Measurements from ENCODE around the gene TSHZ2. TPM values are rescaled to one million over a fixed set of nuclear protein-coding genes. Genes with fewer than 3 reads are reported as not detected.

TSHZ2 gene
- total and polyA plus RNA-seq, 5 donors from 2014 or later, result 1.00 to 41.7 (median 2.1) TPM

- H3K4me1 ChIP-seq (ENCODE audit: control insufficient read depth, insufficient read depth, low read length, poor library complexity, severe bottlenecking), result no peaks in the 10 kb centered on the region
- H3K36me3 ChIP-seq (ENCODE audit: control insufficient read depth, insufficient read depth, low read length), result no peaks in the 10 kb centered on the region
- H3K9me3 Mint-ChIP-seq, result peaks cover 0 to 1% (median 0%) of the 10 kb centered on the region in 7 donors
- H3K36me3 Mint-ChIP-seq, result peaks cover 3% of the 10 kb centered on the region
- H3K27me3 ChIP-seq (ENCODE audit: control insufficient read depth, insufficient read depth, low read length), result no peaks in the 10 kb centered on the region
- no peak overlapping the region for H3K4me3 ChIP-seq (ENCODE audit: low read depth, low read length)
- H3K4me1 Mint-ChIP-seq, result no peaks in the 10 kb centered on the region
- ATAC-seq (ENCODE audit: low read depth in 2 of 2), result no peak
- H3K27ac Mint-ChIP-seq, result no peak overlapping the region
- no peaks in the 10 kb centered on the region for H3K27me3 Mint-ChIP-seq
- H3K4me3 Mint-ChIP-seq, result no peak overlapping the region
- DNase-seq, result no peak
- H3K9me3 ChIP-seq (ENCODE audit: control insufficient read depth in 2 of 2, low read length in 2 of 2), result no peaks in the 10 kb centered on the region
- H3K27ac ChIP-seq (ENCODE audit: insufficient read depth, low read length, poor library complexity, severe bottlenecking), result no peak overlapping the region
Measured at GRCh38 chr20:53307964-53308597, 335.9 kb downstream of the TSHZ2 start.

- no peak for ATAC-seq (ENCODE audit: low read depth in 2 of 2)
- H3K27ac Mint-ChIP-seq, result no peak overlapping the region
- Histone ChIP-seq H3K36me3 (ENCODE audit: control insufficient read depth, insufficient read depth, low read length) (no peaks in the 10 kb centered on the region), H3K4me1 (ENCODE audit: control insufficient read depth, insufficient read depth, low read length, poor library complexity, severe bottlenecking) (no peaks in the 10 kb centered on the region), H3K9me3 (ENCODE audit: control insufficient read depth in 2 of 2, low read length in 2 of 2) (no peaks in the 10 kb centered on the region), H3K4me3 (ENCODE audit: low read depth, low read length) (no peak overlapping the region), H3K27me3 (ENCODE audit: control insufficient read depth, insufficient read depth, low read length) (no peaks in the 10 kb centered on the region), H3K27ac (ENCODE audit: insufficient read depth, low read length, poor library complexity, severe bottlenecking) (no peak overlapping the region)
- no peak for DNase-seq
- H3K27me3 Mint-ChIP-seq, result no peaks in the 10 kb centered on the region
- H3K4me3 Mint-ChIP-seq, result no peak overlapping the region
- peaks cover 3% of the 10 kb centered on the region for H3K36me3 Mint-ChIP-seq
- H3K4me1 Mint-ChIP-seq, result no peaks in the 10 kb centered on the region
- peaks cover 0 to 2% (median 0%) of the 10 kb centered on the region in 7 donors for H3K9me3 Mint-ChIP-seq
Measured at GRCh38 chr20:53309515-53309914, 337.4 kb downstream of the TSHZ2 start.

- H3K9me3 Mint-ChIP-seq, result peaks cover 0 to 5% (median 1%) of the 10 kb centered on the region in 7 donors
- H3K9me3 ChIP-seq (ENCODE audit: control insufficient read depth in 2 of 2, low read length in 2 of 2), result no peaks in the 10 kb centered on the region
- H3K4me1 Mint-ChIP-seq, result peaks cover 0 to 3% (median 0%) of the 10 kb centered on the region in 4 donors
- no peak overlapping the region for H3K27ac ChIP-seq (ENCODE audit: insufficient read depth, low read length, poor library complexity, severe bottlenecking)
- H3K36me3 ChIP-seq (ENCODE audit: control insufficient read depth, insufficient read depth, low read length), result no peaks in the 10 kb centered on the region
- H3K27me3 ChIP-seq (ENCODE audit: control insufficient read depth, insufficient read depth, low read length), result no peaks in the 10 kb centered on the region
- H3K4me1 ChIP-seq (ENCODE audit: control insufficient read depth, insufficient read depth, low read length, poor library complexity, severe bottlenecking), result no peaks in the 10 kb centered on the region
- no peak overlapping the region for H3K27ac Mint-ChIP-seq
- H3K27me3 Mint-ChIP-seq, result no peaks in the 10 kb centered on the region
- H3K4me3 ChIP-seq (ENCODE audit: low read depth, low read length), result no peak overlapping the region
- no peak for ATAC-seq (ENCODE audit: low read depth in 2 of 2)
- H3K36me3 Mint-ChIP-seq, result peaks cover 6% of the 10 kb centered on the region
- DNase-seq, result no peak
- H3K4me3 Mint-ChIP-seq, result no peak overlapping the region
Measured at GRCh38 chr20:53312957-53313356, 340.8 kb downstream of the TSHZ2 start.

GRCh38 chr20:53316206-53316937, 344.2 kb downstream of the TSHZ2 start:
- Mint-ChIP-seq H3K4me3 (no peak overlapping the region), H3K4me1 (peaks cover 0 to 3% (median 0%) of the 10 kb centered on the region in 4 donors), H3K9me3 (peaks cover 0 to 6% (median 0%) of the 10 kb centered on the region in 7 donors), H3K27ac (no peak overlapping the region), H3K36me3 (peaks cover 8% of the 10 kb centered on the region), H3K27me3 (no peaks in the 10 kb centered on the region)
- no peaks in the 10 kb centered on the region for H3K4me1 ChIP-seq (ENCODE audit: control insufficient read depth, insufficient read depth, low read length, poor library complexity, severe bottlenecking)
- no peaks in the 10 kb centered on the region for H3K9me3 ChIP-seq (ENCODE audit: control insufficient read depth in 2 of 2, low read length in 2 of 2)
- no peak for DNase-seq
- H3K27ac ChIP-seq (ENCODE audit: insufficient read depth, low read length, poor library complexity, severe bottlenecking), result no peak overlapping the region
- no peak overlapping the region for H3K4me3 ChIP-seq (ENCODE audit: low read depth, low read length)
- no peak for ATAC-seq (ENCODE audit: low read depth in 2 of 2)
- no peaks in the 10 kb centered on the region for H3K36me3 ChIP-seq (ENCODE audit: control insufficient read depth, insufficient read depth, low read length)
- H3K27me3 ChIP-seq (ENCODE audit: control insufficient read depth, insufficient read depth, low read length), result no peaks in the 10 kb centered on the region

- peaks cover 8% of the 10 kb centered on the region for H3K36me3 Mint-ChIP-seq
Measured at GRCh38 chr20:53319200-53319599, 347.0 kb downstream of the TSHZ2 start.

GRCh38 chr20:53319716-53320115, 347.6 kb downstream of the TSHZ2 start:
- Histone ChIP-seq H3K27ac (ENCODE audit: insufficient read depth, low read length, poor library complexity, severe bottlenecking) (no peak overlapping the region), H3K4me3 (ENCODE audit: low read depth, low read length) (no peak overlapping the region), H3K36me3 (ENCODE audit: control insufficient read depth, insufficient read depth, low read length) (no peaks in the 10 kb centered on the region), H3K27me3 (ENCODE audit: control insufficient read depth, insufficient read depth, low read length) (no peaks in the 10 kb centered on the region), H3K4me1 (ENCODE audit: control insufficient read depth, insufficient read depth, low read length, poor library complexity, severe bottlenecking) (no peaks in the 10 kb centered on the region), H3K9me3 (ENCODE audit: control insufficient read depth in 2 of 2, low read length in 2 of 2) (no peaks in the 10 kb centered on the region)
- peaks cover 0 to 10% (median 8%) of the 10 kb centered on the region in 4 donors for H3K4me1 Mint-ChIP-seq
- H3K4me3 Mint-ChIP-seq, result no peak overlapping the region
- DNase-seq, result no peak
- ATAC-seq (ENCODE audit: low read depth in 2 of 2), result no peak
- peaks cover 0 to 6% (median 2%) of the 10 kb centered on the region in 7 donors for H3K9me3 Mint-ChIP-seq
- peaks cover 8% of the 10 kb centered on the region for H3K36me3 Mint-ChIP-seq
- no peaks in the 10 kb centered on the region for H3K27me3 Mint-ChIP-seq
- H3K27ac Mint-ChIP-seq, result no peak overlapping the region

More at GRCh38 chr20:53319200-53319599, 347.0 kb downstream of the TSHZ2 start:
- Mint-ChIP-seq H3K27ac (no peak overlapping the region), H3K9me3 (peaks cover 0 to 6% (median 2%) of the 10 kb centered on the region in 7 donors), H3K4me3 (no peak overlapping the region), H3K27me3 (no peaks in the 10 kb centered on the region), H3K4me1 (peaks cover 0 to 10% (median 8%) of the 10 kb centered on the region in 4 donors)
- no peak overlapping the region for H3K4me3 ChIP-seq (ENCODE audit: low read depth, low read length)
- DNase-seq (no peak), ATAC-seq (ENCODE audit: low read depth in 2 of 2) (no peak)
- no peaks in the 10 kb centered on the region for H3K36me3 ChIP-seq (ENCODE audit: control insufficient read depth, insufficient read depth, low read length)
- H3K27ac ChIP-seq (ENCODE audit: insufficient read depth, low read length, poor library complexity, severe bottlenecking), result no peak overlapping the region
- no peaks in the 10 kb centered on the region for H3K4me1 ChIP-seq (ENCODE audit: control insufficient read depth, insufficient read depth, low read length, poor library complexity, severe bottlenecking)
- H3K9me3 ChIP-seq (ENCODE audit: control insufficient read depth in 2 of 2, low read length in 2 of 2), result no peaks in the 10 kb centered on the region
- no peaks in the 10 kb centered on the region for H3K27me3 ChIP-seq (ENCODE audit: control insufficient read depth, insufficient read depth, low read length)

- Mint-ChIP-seq H3K27ac (no peak overlapping the region), H3K9me3 (peaks cover 0 to 6% (median 2%) of the 10 kb centered on the region in 7 donors), H3K27me3 (no peaks in the 10 kb centered on the region), H3K4me1 (peaks cover 0 to 10% (median 8%) of the 10 kb centered on the region in 4 donors), H3K36me3 (peaks cover 7% of the 10 kb centered on the region), H3K4me3 (peak overlapping the region in 1 of 4 donors; percentile 23)
- no peak for DNase-seq
- Histone ChIP-seq H3K4me3 (ENCODE audit: low read depth, low read length) (no peak overlapping the region), H3K27ac (ENCODE audit: insufficient read depth, low read length, poor library complexity, severe bottlenecking) (no peak overlapping the region), H3K4me1 (ENCODE audit: control insufficient read depth, insufficient read depth, low read length, poor library complexity, severe bottlenecking) (no peaks in the 10 kb centered on the region), H3K27me3 (ENCODE audit: control insufficient read depth, insufficient read depth, low read length) (no peaks in the 10 kb centered on the region), H3K9me3 (ENCODE audit: control insufficient read depth in 2 of 2, low read length in 2 of 2) (no peaks in the 10 kb centered on the region), H3K36me3 (ENCODE audit: control insufficient read depth, insufficient read depth, low read length) (no peaks in the 10 kb centered on the region)
- no peak for ATAC-seq (ENCODE audit: low read depth in 2 of 2)
Measured at GRCh38 chr20:53320701-53321100, 348.5 kb downstream of the TSHZ2 start.
